Measurements from ENCODE around the gene EMC10. TPM values are rescaled to one million over a fixed set of nuclear protein-coding genes. Genes with fewer than 3 reads are reported as not detected.

EMC10 gene
- total RNA-seq, 1 donor from 2014 or later: 274 TPM

DNA sequence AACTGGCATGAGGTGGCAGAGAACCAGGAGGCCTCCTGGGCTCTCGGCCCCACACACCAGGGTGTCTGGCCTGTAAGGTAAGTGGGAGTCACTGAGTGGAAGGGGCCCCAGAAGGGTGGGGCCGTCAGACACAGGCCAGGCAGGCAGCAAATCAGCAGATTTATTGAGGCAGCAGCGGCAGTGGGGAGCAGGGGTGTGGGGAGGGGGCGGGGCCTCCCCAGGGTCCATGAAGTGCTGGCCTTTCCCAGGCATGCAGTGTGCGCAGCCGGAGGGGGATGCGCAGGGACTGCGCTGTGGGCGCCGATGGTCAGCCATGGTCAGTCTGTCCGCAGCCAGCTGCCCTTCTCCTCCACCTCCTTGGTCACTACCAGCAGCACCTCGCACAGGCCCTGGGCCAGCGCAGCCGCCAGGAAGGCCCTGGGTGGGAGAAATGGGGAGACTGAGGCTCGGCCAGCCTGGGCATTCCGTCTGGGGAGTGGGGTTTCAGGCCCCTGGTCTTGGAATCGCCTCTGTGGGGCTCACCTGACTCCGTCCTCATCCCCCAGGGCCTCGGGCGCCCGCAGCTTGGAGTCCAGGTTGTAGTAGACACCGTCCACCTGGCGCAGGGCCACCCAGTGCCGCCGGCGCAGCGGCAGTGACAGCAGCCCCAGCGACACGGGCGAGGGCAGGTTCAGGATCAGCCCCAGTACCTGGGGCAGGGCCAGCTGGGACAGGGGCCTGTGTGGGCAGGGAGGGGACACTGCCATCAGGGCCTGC is 29.7 kb downstream of the EMC10 start:
- Histone ChIP-seq H3K4me3 (ENCODE audit: low read depth, low read length) (no peak overlapping the region), H3K27me3 (ENCODE audit: control insufficient read depth, insufficient read depth, low read length) (peaks cover 7% of the 10 kb centered on the region), H3K36me3 (ENCODE audit: control insufficient read depth, insufficient read depth, low read length) (no peaks in the 10 kb centered on the region)
- no peak for DNase-seq (ENCODE audit: low read depth)
- TF ChIP-seq CTCF (IDR thresholded peaks at IDR 0.05; ENCODE audit: insufficient read depth, low read length, poor library complexity, severe bottlenecking): no peak

- no peak for TF ChIP-seq CTCF (IDR thresholded peaks at IDR 0.05; ENCODE audit: insufficient read depth, low read length, poor library complexity, severe bottlenecking)
- H3K36me3 ChIP-seq (ENCODE audit: control insufficient read depth, insufficient read depth, low read length): no peaks in the 10 kb centered on the region
- no peak for DNase-seq (ENCODE audit: low read depth)
- no peak overlapping the region for H3K4me3 ChIP-seq (ENCODE audit: low read depth, low read length)
- H3K27me3 ChIP-seq (ENCODE audit: control insufficient read depth, insufficient read depth, low read length): peaks cover under 1% of the 10 kb centered on the region
Measured at GRCh38 chr19:50506700-50507099, 30.4 kb downstream of the EMC10 start.

DNA sequence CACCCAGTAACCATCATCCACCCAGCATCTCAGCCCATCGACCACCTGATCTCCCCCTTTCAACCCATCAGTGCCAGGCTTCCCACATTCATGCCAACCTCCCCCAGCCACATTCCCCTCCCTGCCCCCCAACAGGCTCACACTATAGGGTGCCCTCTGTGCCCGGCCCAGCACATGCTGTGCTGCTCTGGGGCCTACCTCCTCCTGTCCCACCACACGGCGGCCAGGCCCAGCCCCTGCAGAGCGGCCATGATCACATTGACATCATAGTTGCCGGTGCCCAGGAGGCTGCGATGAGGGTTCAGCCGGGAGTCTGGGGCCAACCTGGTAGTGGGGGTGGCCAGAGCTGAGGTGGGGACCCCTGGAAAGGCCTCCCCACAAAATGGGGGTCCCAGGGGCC is 31.1 kb downstream of the EMC10 start:
- no peak for DNase-seq (ENCODE audit: low read depth)
- Histone ChIP-seq H3K27me3 (ENCODE audit: control insufficient read depth, insufficient read depth, low read length) (no peaks in the 10 kb centered on the region), H3K4me3 (ENCODE audit: low read depth, low read length) (no peak overlapping the region), H3K36me3 (ENCODE audit: control insufficient read depth, insufficient read depth, low read length) (no peaks in the 10 kb centered on the region)
- no peak for TF ChIP-seq CTCF (IDR thresholded peaks at IDR 0.05; ENCODE audit: insufficient read depth, low read length, poor library complexity, severe bottlenecking)

- no peak for TF ChIP-seq CTCF (IDR thresholded peaks at IDR 0.05; ENCODE audit: insufficient read depth, low read length, poor library complexity, severe bottlenecking)
- Histone ChIP-seq H3K27me3 (ENCODE audit: control insufficient read depth, insufficient read depth, low read length) (peaks cover 4% of the 10 kb centered on the region), H3K4me3 (ENCODE audit: low read depth, low read length) (no peak overlapping the region), H3K36me3 (ENCODE audit: control insufficient read depth, insufficient read depth, low read length) (no peaks in the 10 kb centered on the region)
- no peak for DNase-seq (ENCODE audit: low read depth)
Measured at GRCh38 chr19:50508843-50509190, 32.5 kb downstream of the EMC10 start.

DNA sequence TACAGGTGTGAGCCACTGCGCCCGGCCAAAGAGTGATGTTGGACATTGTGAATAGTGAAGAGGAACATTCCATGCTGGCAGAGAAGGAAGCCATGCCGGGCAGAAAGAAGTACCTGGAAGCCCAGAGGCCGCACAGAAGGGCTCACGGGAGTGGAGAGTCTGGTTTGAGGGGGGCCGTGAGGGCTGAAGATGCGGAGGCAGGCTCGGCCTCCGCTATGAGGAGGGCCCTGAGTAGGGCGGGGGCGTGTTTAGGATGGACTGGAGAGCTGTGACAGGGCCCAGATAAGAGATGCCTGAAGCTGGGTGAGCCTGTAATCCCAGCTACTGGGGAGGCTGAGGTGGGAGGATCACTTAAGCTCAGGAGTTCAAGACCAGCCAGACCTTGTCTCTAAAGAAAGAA is 33.1 kb downstream of the EMC10 start:
- no peak overlapping the region for H3K4me3 ChIP-seq (ENCODE audit: low read depth, low read length)
- H3K27me3 ChIP-seq (ENCODE audit: control insufficient read depth, insufficient read depth, low read length): peaks cover 8% of the 10 kb centered on the region
- TF ChIP-seq CTCF (IDR thresholded peaks at IDR 0.05; ENCODE audit: insufficient read depth, low read length, poor library complexity, severe bottlenecking): no peak
- no peaks in the 10 kb centered on the region for H3K36me3 ChIP-seq (ENCODE audit: control insufficient read depth, insufficient read depth, low read length)
- DNase-seq (ENCODE audit: low read depth): no peak

- peaks cover 9% of the 10 kb centered on the region for H3K27me3 ChIP-seq (ENCODE audit: control insufficient read depth, insufficient read depth, low read length)
- no peak for TF ChIP-seq CTCF (IDR thresholded peaks at IDR 0.05; ENCODE audit: insufficient read depth, low read length, poor library complexity, severe bottlenecking)
- no peak for DNase-seq (ENCODE audit: low read depth)
- no peaks in the 10 kb centered on the region for H3K36me3 ChIP-seq (ENCODE audit: control insufficient read depth, insufficient read depth, low read length)
- peak overlapping the region; percentile 69 for H3K4me3 ChIP-seq (ENCODE audit: low read depth, low read length)
Measured at GRCh38 chr19:50510121-50510670, 33.9 kb downstream of the EMC10 start.

Measured in kidney epithelial cell (primary cell).